Liver (tissue), 9 donors: Measurements from ENCODE around the gene ADCY7. TPM values are rescaled to one million over a fixed set of nuclear protein-coding genes. Genes with fewer than 3 reads are reported as not detected.
A peak's percentile ranks its signal among the peaks of the same experiment; 100 is the strongest.

ENCODE experiments used
- DNase-seq: peaks from one replicate; pipeline ENCODE4 v3.0.0-alpha.2; 2017; ENCODE audit warnings: low spot score
- H3K27ac ChIP-seq, 2 donors: one replicate each; pipeline ENCODE4 v1.7.0; 2013; ENCODE audit warnings: inconsistent platforms in 2 of 2, low read length in 2 of 2, control low read depth in 1 of 2, low read depth in 1 of 2, mild to moderate bottlenecking in 1 of 2
- H3K27me3 ChIP-seq, 4 donors: one replicate each; pipeline versions ENCODE4 v1.6.1 to v1.7.0; 2013; ENCODE audit warnings: low read length in 3 of 4, inconsistent platforms in 1 of 4, mild to moderate bottlenecking in 1 of 4, moderate library complexity in 1 of 4; ENCODE audit not compliant: control insufficient read depth in 4 of 4, insufficient read depth in 4 of 4
- H3K36me3 ChIP-seq, 4 donors: one replicate each; pipeline versions ENCODE4 v1.6.1 to v1.7.0; 2013; ENCODE audit warnings: low read length in 3 of 4, mild to moderate bottlenecking in 3 of 4, low read depth in 1 of 4, moderate library complexity in 1 of 4; ENCODE audit not compliant: control insufficient read depth in 4 of 4, insufficient read depth in 3 of 4
- H3K4me1 ChIP-seq, 4 donors: one replicate each; pipeline versions ENCODE4 v1.6.1 to v1.7.0; 2013; ENCODE audit warnings: low read length in 3 of 4, mild to moderate bottlenecking in 3 of 4, moderate library complexity in 1 of 4; ENCODE audit not compliant: control insufficient read depth in 4 of 4, insufficient read depth in 4 of 4
- H3K4me3 ChIP-seq, 3 donors: one replicate each; pipeline versions ENCODE4 v1.6.1 to v1.7.0; 2013; ENCODE audit warnings: low read length in 3 of 3, control low read depth in 1 of 3, low read depth in 1 of 3, mild to moderate bottlenecking in 1 of 3
- H3K9ac ChIP-seq, 2 donors: one replicate each; pipeline ENCODE4 v1.7.0; 2013; ENCODE audit warnings: low read length in 2 of 2, mild to moderate bottlenecking in 2 of 2, moderate library complexity in 2 of 2, control low read depth in 1 of 2, low read depth in 1 of 2
- H3K9me3 ChIP-seq, 4 donors: one replicate each; pipeline versions ENCODE4 v1.6.1 to v1.7.0; 2013; ENCODE audit warnings: low read length in 3 of 4; ENCODE audit not compliant: control insufficient read depth in 4 of 4
- EGR1 ChIP-seq, 2 donors: IDR thresholded peaks; 2 replicates each; pipeline ENCODE4 v1.6.1; 2016 to 2018; ENCODE audit warnings: antibody characterized with exemption in 2 of 2, low read depth in 2 of 2
- FOXA1 ChIP-seq: IDR thresholded peaks from 2 replicates; pipeline ENCODE4 v1.6.1; 2016; ENCODE audit warnings: antibody characterized with exemption
- FOXA2 ChIP-seq: IDR thresholded peaks from 2 replicates; pipeline ENCODE4 v1.6.1; 2016; ENCODE audit warnings: antibody characterized with exemption
- GABPA ChIP-seq, 2 donors: IDR thresholded peaks in 1 of 2; conservative IDR thresholded peaks in 1 of 2; 2 replicates each; pipeline ENCODE4 v1.6.1; 2016; ENCODE audit warnings: antibody characterized with exemption in 2 of 2, mild to moderate bottlenecking in 1 of 2, moderate library complexity in 1 of 2
- HNF4A ChIP-seq, 2 donors: conservative IDR thresholded peaks; 2 replicates each; pipeline ENCODE4 v1.6.1; 2016; ENCODE audit warnings: antibody characterized with exemption in 2 of 2, mild to moderate bottlenecking in 2 of 2
- HNF4G ChIP-seq: IDR thresholded peaks from 2 replicates; pipeline ENCODE4 v1.6.1; 2016; ENCODE audit warnings: antibody characterized with exemption
- JUND ChIP-seq, 2 donors: IDR thresholded peaks; 2 replicates each; pipeline ENCODE4 v1.6.1; 2016; ENCODE audit warnings: antibody characterized with exemption in 2 of 2
- NR2F2 ChIP-seq: IDR thresholded peaks from 2 replicates; pipeline ENCODE4 v1.6.1; 2016; ENCODE audit warnings: antibody characterized with exemption
- RAD21 ChIP-seq, 2 donors: IDR thresholded peaks; 2 replicates each; pipeline ENCODE4 v1.6.1; 2016; ENCODE audit warnings: antibody characterized with exemption in 2 of 2, mild to moderate bottlenecking in 2 of 2
- RXRA ChIP-seq, 2 donors: IDR thresholded peaks; 2 replicates each; pipeline ENCODE4 v1.6.1; 2017 to 2018; ENCODE audit warnings: antibody characterized with exemption in 2 of 2, mild to moderate bottlenecking in 1 of 2
- SP1 ChIP-seq: IDR thresholded peaks from 2 replicates; pipeline ENCODE4 v1.6.1; 2018; ENCODE audit warnings: antibody characterized with exemption, mild to moderate bottlenecking
- TAF1 ChIP-seq: conservative IDR thresholded peaks from 2 replicates; pipeline ENCODE4 v1.6.1; 2016; ENCODE audit warnings: antibody characterized with exemption, mild to moderate bottlenecking
- YY1 ChIP-seq: IDR thresholded peaks from 2 replicates; pipeline ENCODE4 v1.6.1; 2016; ENCODE audit warnings: antibody characterized with exemption, mild to moderate bottlenecking
- WGBS: extraction: QIAGEN DNeasy Blood & Tissue Kit; methylation state at CpG from one replicate; pipeline ENCODE4 v1.1.7; 2013; 5-methylcytosine and 5-hydroxymethylcytosine counted together
- polyA plus RNA-seq, 2 donors: library from polyadenylated mRNA; stranded (reverse) in 1 of 2; unstranded in 1 of 2; fragments of 200-250 nt in 1 of 2; fragments of >200 nt in 1 of 2; fragmentation: Nextera tagmentation in 1 of 2; extraction: Ambion mirVana in 1 of 2; gene quantifications; one replicate each; pipeline versions ENCODE4 v1.2.1 to v1.2.3, GENCODE V29; 2013 to 2015
- total RNA-seq, 2 donors: library from RNA; depleted of rRNA; stranded (reverse); fragments of >200 nt; gene quantifications; one replicate each; pipeline ENCODE4 v1.2.3, GENCODE V29; 2014
- TF ChIP-seq, protein P1 (sequence below): fragments of 150-350 bp; IDR thresholded peaks from 2 replicates; pipeline ENCODE4 v1.5.1; 2017; ENCODE audit warnings: improper control_type of control experiment, low read depth, low read length; ENCODE audit not compliant: missing input control
- TF ChIP-seq, protein P2 (sequence below): IDR thresholded peaks from 2 replicates; pipeline ENCODE4 v1.6.1; 2016; ENCODE audit warnings: antibody characterized with exemption
- TF ChIP-seq, protein P3 (sequence below): IDR thresholded peaks from 2 replicates; pipeline ENCODE4 v1.6.1; 2016; ENCODE audit warnings: antibody characterized with exemption
- TF ChIP-seq, protein P4 (sequence below): IDR thresholded peaks from 2 replicates; pipeline ENCODE4 v1.6.1; 2016; ENCODE audit warnings: antibody characterized with exemption
- TF ChIP-seq, protein P5 (sequence below): IDR thresholded peaks from 2 replicates; pipeline ENCODE4 v1.6.1; 2016; ENCODE audit warnings: antibody characterized with exemption, mild to moderate bottlenecking
- donor health status: healthy.
- donor health status: healthy.
- donor health status: healthy.
- donor health status: healthy.
- donor health status: healthy.

ADCY7 gene
- total and polyA plus RNA-seq, 4 donors: 1.8 to 43.9 (median 7.4) TPM

DNA sequence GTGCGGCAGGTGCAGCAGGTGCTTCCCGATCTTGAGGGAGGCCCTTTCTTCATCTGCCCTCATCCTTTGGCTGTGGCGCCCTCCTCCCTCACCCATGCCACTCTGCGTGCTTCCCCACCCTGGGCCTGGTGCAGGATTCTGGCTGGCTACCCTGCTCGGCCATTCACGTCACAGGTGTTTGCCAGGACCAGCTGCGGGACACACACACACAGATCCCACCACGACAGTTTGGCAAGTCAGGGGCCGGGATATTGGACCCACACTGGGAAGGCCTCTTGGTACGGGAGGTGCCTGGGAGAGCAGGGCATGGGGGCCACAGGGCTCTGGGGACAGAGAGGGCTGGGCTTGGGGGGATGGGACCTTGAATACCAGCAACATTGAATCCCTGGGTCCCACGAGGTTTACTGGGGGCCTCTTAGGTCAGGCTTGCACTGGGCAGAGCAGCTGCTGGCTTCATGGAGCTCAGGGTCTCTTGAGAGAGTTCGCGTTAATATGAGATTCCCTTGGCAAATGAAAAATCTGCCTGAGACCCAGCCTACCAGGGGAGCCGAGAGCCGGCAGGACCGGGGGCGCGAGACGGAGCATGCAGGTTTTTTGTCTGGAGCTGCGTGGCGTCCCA is 15.1 kb downstream of the ADCY7 start:
- Histone ChIP-seq H3K4me1 (peaks cover 9 to 28% (median 19%) of the 10 kb centered on the region in 4 donors), H3K36me3 (no peaks in the 10 kb centered on the region), H3K9ac (no peak overlapping the region), H3K27ac (peak overlapping the region in 1 of 2 donors; percentile 19), H3K9me3 (no peaks in the 10 kb centered on the region), H3K4me3 (no peak overlapping the region), H3K27me3 (no peaks in the 10 kb centered on the region)
- no peak for DNase-seq
- 81% methylated on average over 21 of the region's 21 CpGs for WGBS
- TF ChIP-seq NR2F2 (no peak), EGR1 (IDR thresholded peaks at IDR 0.05; ENCODE audit: low read depth in 2 of 2) (no peak), TAF1 (no peak), SP1 (no peak), YY1 (no peak), RAD21 (IDR thresholded peaks at IDR 0.05) (no peak), HNF4A (conservative IDR thresholded peaks at IDR 0.05) (no peak), FOXA2 (no peak), HNF4G (no peak), GABPA (IDR thresholded peaks at IDR 0.05 in 1 of 2, conservative IDR thresholded peaks at IDR 0.05 in 1 of 2) (no peak), JUND (IDR thresholded peaks at IDR 0.05) (no peak), FOXA1 (no peak), RXRA (IDR thresholded peaks at IDR 0.05) (no peak)
- TF ChIP-seq, protein P1, sequence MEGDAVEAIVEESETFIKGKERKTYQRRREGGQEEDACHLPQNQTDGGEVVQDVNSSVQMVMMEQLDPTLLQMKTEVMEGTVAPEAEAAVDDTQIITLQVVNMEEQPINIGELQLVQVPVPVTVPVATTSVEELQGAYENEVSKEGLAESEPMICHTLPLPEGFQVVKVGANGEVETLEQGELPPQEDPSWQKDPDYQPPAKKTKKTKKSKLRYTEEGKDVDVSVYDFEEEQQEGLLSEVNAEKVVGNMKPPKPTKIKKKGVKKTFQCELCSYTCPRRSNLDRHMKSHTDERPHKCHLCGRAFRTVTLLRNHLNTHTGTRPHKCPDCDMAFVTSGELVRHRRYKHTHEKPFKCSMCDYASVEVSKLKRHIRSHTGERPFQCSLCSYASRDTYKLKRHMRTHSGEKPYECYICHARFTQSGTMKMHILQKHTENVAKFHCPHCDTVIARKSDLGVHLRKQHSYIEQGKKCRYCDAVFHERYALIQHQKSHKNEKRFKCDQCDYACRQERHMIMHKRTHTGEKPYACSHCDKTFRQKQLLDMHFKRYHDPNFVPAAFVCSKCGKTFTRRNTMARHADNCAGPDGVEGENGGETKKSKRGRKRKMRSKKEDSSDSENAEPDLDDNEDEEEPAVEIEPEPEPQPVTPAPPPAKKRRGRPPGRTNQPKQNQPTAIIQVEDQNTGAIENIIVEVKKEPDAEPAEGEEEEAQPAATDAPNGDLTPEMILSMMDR: no peak
- TF ChIP-seq, protein P2, sequence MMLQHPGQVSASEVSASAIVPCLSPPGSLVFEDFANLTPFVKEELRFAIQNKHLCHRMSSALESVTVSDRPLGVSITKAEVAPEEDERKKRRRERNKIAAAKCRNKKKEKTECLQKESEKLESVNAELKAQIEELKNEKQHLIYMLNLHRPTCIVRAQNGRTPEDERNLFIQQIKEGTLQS: no peak
- TF ChIP-seq, protein P3, sequence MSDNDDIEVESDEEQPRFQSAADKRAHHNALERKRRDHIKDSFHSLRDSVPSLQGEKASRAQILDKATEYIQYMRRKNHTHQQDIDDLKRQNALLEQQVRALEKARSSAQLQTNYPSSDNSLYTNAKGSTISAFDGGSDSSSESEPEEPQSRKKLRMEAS: no peak
- TF ChIP-seq, protein P4, sequence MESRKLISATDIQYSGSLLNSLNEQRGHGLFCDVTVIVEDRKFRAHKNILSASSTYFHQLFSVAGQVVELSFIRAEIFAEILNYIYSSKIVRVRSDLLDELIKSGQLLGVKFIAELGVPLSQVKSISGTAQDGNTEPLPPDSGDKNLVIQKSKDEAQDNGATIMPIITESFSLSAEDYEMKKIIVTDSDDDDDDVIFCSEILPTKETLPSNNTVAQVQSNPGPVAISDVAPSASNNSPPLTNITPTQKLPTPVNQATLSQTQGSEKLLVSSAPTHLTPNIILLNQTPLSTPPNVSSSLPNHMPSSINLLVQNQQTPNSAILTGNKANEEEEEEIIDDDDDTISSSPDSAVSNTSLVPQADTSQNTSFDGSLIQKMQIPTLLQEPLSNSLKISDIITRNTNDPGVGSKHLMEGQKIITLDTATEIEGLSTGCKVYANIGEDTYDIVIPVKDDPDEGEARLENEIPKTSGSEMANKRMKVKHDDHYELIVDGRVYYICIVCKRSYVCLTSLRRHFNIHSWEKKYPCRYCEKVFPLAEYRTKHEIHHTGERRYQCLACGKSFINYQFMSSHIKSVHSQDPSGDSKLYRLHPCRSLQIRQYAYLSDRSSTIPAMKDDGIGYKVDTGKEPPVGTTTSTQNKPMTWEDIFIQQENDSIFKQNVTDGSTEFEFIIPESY: no peak
- TF ChIP-seq, protein P5, sequence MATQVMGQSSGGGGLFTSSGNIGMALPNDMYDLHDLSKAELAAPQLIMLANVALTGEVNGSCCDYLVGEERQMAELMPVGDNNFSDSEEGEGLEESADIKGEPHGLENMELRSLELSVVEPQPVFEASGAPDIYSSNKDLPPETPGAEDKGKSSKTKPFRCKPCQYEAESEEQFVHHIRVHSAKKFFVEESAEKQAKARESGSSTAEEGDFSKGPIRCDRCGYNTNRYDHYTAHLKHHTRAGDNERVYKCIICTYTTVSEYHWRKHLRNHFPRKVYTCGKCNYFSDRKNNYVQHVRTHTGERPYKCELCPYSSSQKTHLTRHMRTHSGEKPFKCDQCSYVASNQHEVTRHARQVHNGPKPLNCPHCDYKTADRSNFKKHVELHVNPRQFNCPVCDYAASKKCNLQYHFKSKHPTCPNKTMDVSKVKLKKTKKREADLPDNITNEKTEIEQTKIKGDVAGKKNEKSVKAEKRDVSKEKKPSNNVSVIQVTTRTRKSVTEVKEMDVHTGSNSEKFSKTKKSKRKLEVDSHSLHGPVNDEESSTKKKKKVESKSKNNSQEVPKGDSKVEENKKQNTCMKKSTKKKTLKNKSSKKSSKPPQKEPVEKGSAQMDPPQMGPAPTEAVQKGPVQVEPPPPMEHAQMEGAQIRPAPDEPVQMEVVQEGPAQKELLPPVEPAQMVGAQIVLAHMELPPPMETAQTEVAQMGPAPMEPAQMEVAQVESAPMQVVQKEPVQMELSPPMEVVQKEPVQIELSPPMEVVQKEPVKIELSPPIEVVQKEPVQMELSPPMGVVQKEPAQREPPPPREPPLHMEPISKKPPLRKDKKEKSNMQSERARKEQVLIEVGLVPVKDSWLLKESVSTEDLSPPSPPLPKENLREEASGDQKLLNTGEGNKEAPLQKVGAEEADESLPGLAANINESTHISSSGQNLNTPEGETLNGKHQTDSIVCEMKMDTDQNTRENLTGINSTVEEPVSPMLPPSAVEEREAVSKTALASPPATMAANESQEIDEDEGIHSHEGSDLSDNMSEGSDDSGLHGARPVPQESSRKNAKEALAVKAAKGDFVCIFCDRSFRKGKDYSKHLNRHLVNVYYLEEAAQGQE: no peak
